Ovary (tissue), 3 donors: ENCODE measurements around the gene SMYD1.

Experiments
- EP300 ChIP-seq: sonication (generic); formaldehyde crosslinking; IDR thresholded peaks from one replicate; pipeline ENCODE4 v1.6.1; 2017; ENCODE audit warnings: antibody characterized with exemption
- POLR2A ChIP-seq: fragments of 450-650 bp; IDR thresholded peaks from one replicate; pipeline ENCODE4 v1.6.1; 2017; ENCODE audit warnings: antibody characterized with exemption, mild to moderate bottlenecking, moderate library complexity
- TF ChIP-seq, protein P1 (sequence below), 3 donors: fragments of 450-650 bp in 2 of 3; fragments of 200-600 bp in 1 of 3; IDR thresholded peaks; one replicate each; pipeline versions ENCODE4 v1.5.1 to v1.8.0; 2016 to 2022; ENCODE audit warnings: antibody characterized with exemption in 3 of 3, mild to moderate bottlenecking in 1 of 3
- donor health status: DM: no; HTN: no; CAD: no.

DNA sequence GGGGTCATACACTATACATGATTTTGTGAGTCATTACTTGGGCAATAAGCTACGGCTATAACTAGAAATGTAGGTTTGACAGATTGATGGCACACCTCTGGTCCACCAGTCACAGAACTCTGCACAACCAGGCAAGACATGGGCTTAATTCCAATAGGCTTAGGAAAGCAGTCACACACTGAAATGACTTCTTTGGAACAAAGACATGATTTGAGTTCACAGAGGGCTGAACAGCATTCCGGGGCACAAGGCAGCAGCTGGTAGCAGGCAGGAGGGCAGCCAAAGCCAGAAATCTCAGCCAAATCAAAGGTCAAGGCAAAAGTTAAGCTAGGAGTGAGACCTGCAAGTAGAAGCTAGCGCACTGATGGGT is 32.8 kb downstream of the SMYD1 start:
- TF ChIP-seq, protein P1, sequence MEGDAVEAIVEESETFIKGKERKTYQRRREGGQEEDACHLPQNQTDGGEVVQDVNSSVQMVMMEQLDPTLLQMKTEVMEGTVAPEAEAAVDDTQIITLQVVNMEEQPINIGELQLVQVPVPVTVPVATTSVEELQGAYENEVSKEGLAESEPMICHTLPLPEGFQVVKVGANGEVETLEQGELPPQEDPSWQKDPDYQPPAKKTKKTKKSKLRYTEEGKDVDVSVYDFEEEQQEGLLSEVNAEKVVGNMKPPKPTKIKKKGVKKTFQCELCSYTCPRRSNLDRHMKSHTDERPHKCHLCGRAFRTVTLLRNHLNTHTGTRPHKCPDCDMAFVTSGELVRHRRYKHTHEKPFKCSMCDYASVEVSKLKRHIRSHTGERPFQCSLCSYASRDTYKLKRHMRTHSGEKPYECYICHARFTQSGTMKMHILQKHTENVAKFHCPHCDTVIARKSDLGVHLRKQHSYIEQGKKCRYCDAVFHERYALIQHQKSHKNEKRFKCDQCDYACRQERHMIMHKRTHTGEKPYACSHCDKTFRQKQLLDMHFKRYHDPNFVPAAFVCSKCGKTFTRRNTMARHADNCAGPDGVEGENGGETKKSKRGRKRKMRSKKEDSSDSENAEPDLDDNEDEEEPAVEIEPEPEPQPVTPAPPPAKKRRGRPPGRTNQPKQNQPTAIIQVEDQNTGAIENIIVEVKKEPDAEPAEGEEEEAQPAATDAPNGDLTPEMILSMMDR (IDR thresholded peaks at IDR 0.05), result no peak
- no peak for TF ChIP-seq POLR2A
- no peak for TF ChIP-seq EP300
